NCI-H1694 (cell line): ENCODE results near the gene FOXC2.
A peak's percentile ranks its signal among the peaks of the same experiment; 100 is the strongest.

Experiments
- DNase-seq: peaks from one replicate; lab custom pipeline; 2025; lab: John Stamatoyannopoulos, UW

The FOXC2 gene

DNA sequence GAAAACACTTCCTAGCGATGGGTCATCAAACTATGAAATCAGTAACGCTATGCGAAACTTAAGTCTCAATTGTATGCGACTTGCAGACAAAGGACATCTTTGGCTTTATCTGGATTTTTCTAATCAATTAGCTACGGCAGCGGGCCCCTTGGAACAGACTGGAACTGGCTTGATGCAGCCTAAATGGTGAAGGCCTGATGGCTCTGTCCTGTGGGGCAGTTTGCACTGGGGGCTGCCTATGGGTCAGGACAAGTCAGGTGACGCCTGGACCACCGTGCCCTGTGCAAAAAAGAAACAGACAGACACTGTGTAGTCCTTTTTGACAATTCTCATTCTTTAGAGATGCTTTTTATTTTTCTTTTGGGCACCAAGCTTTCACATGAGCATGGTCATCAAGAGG is 33.6 kb upstream of the FOXC2 start:
- no peak for DNase-seq

DNA sequence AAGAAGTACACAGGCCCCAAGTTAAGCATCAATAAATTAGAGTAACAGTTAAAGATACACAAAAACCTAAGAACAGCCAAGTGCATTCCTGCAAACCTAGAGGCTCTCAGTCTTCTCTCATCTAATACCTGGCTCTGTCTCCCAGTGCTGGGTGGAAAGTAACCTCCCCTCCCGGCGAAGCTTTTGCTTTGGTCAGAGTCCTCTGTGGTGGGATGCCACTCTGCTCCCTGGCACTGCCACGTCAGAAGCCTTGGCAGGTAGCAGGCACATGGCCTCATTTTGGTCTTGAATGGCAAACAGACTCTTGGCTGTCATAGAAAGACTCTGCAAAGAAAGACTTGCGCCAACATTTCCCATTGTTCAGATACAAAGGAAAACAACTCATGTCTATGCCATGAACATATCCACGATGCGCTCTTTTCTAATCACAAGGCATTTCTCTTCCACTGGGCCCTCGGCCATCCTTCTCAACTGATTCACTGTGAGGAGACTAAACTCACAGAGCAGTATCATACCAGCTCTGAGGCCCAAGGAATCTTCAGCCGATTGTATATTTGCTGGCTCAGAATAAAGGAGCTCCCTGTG is 32.8 kb upstream of the FOXC2 start:
- no peak for DNase-seq

GRCh38 chr16:86534779-86535615 is 31.6 kb upstream of the FOXC2 start:
- no peak for DNase-seq

DNA sequence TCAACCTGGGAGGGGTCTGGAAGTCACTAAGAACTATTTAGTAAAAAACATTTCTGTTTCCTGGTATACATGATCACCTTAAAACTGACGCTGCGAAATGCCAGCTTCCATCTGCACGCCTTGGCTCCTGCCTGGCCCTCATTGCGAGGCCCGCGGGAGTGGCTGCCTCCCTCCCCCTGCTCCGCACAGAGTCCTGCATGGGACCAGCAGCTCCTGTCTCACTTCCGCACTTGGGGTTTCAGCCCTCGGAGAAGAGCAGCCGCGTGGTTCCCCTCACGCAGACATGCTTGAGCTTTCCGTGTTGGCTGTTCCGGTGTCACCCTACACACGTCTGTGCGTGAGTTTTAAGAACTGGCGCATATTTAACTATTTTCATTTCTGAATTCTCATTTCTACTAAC is 30.0 kb upstream of the FOXC2 start:
- no peak for DNase-seq

DNA sequence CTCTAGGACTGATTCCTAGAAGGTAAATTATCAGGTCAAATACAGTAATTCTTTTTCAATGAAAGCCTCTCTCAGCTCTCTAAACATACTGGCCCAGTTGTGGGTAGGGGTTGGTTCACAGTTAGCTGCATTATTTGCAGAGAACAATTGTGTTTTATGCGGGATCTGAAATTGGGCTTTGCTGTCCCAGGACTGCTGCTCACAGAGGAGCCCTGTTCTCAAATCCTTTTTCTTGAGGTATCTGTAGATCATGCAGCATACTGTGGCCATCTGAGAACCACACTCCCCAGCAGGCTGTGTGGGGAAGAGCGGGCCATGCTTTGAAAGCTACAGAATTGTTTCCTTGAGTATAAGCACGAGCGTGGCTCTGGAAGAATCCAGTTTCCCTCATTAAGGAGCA is 29.1 kb upstream of the FOXC2 start:
- no peak for DNase-seq

- DNase-seq: no peak
These were observed 28.3 kb upstream of the FOXC2 start for GRCh38 chr16:86538196-86538780.

GRCh38 chr16:86540894-86541293 is 25.7 kb upstream of the FOXC2 start:
- no peak for DNase-seq

DNA sequence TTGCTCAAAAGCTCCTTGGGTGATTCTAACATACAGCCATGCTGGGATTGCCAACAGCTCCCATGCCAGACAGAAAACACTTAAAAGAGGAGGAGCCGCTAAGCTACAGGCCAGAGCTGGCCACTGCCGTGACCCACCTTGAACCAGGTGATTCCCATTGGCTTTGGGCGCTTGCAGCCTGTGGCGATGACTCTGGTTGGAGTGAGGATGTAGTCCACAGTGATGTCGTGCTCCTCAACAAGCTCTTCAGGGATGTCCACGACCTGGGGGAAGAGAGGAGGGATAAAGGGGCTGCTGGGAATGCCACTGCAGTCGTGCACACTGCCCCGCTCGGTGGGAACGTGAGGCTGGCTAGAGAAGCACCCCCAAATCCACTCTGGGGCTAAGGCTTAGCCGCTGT is 25.1 kb upstream of the FOXC2 start:
- DNase-seq: no peak

DNA sequence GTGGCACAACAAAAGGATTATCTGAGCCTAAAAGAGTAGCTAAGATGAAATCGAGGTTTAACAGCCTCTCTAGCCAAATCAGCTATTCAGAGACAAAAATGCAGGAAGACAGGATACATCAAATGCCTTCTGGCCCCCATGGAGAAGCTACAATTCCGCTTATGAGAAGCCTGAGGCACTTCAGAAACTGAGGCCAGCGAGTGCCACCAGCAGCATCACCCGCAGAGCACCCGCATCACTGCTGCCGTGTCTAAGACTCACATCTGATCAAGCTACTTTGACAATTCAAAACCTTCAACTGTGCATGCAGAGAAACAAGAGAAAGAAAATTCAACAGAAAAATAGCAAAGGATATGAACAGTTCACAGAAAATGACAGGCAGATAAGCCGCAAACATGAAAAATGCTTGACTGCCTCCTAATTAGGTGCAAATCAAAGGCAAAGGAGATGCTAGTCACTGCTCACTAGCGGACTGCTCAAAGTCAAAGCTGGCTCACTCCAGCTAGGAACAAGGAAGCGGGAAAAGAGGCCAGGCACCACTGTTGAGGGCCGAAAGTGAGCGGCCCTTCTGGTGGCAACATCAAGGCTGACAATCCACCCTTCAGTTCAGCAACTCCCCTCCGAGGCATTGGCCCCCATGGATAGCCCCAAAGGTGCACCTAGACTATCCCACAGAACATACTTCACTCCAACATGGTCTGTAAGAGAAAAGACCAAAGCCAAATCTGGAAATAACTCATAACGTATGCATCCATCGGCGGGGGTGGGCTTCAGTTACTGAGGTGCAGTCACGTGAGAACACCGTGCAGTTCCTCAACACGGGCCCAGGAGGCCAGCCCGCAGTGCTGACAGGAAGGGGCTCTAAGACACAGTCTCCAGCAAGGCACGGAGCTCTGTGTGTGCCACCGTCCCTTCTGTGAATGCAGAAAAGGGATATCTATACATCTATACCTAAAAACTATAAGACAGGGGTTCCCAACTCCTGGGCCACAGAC is 23.6 kb upstream of the FOXC2 start:
- no peak for DNase-seq

GRCh38 chr16:86545481-86545880 is 21.1 kb upstream of the FOXC2 start:
- DNase-seq: no peak

GRCh38 chr16:86545954-86546637 is 20.5 kb upstream of the FOXC2 start:
- no peak for DNase-seq

DNA sequence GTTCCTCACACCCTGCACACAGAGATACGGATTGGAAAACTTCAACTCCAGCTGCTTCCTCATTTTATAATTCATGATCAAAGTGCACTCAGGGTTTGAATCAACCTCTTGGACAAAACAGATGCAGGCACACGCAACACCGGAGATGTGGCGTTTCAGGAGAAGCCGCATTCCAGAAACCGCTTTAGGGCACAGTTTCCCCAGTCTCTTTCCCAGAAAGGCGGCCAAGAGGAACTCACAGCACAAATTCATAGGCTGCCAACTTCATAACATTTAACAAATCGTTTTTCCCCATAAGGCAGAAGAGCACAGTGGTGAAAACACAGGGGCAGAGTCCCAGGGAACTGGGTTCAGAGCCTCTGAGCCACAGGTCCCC is 20.0 kb upstream of the FOXC2 start:
- DNase-seq: no peak

DNA sequence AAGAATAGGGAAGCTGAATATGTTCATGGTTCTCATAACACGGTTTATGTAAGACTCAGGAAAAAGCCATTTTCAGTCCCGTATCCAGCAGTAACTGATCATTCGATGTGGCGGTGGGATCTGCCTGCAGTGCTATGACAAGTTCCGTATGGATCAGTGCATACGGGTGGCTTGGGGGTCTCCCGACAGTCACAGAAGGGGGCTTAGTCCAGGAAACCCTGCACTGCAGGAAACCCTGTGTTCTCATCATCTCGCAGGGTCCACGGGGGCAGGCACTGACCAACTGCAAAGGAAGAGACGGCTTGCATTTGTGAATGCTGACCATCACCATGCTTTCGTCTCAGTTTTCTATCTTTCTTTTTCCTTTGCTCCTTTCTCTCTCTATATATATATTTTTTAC is 19.3 kb upstream of the FOXC2 start:
- DNase-seq: no peak

GRCh38 chr16:86549076-86549892 is 17.3 kb upstream of the FOXC2 start:
- DNase-seq: no peak

- no peak for DNase-seq
These were observed 16.8 kb upstream of the FOXC2 start for GRCh38 chr16:86549893-86550190.

- DNase-seq: no peak
These were observed 16.3 kb upstream of the FOXC2 start for GRCh38 chr16:86550281-86550680.

- DNase-seq: no peak
These were observed 13.3 kb upstream of the FOXC2 start for GRCh38 chr16:86553356-86553755.

DNA sequence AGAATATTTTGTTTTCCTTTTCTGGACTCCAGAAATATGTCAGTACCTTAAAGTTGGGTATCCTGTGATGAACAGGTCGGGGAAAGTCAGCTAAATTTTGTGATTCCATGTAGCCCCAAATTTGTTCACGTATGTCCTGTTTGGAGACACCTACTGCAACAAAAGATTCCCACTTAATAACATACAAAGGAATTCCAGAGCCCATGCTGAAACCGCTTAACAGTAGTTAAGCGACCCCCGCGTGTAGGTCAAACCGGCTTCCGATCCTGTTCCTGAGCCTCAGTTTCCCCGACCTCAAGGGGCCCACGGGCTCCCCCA is 12.1 kb upstream of the FOXC2 start:
- no peak for DNase-seq

GRCh38 chr16:86554917-86555703 is 11.5 kb upstream of the FOXC2 start, which contains the start of gene MTHFSD:
Gene MTHFSD, minus strand, starts transcription at chr16:86555235. Its CDS starts 51 bp downstream, at chr16:86555184.
- peak; percentile 48 for DNase-seq

DNA sequence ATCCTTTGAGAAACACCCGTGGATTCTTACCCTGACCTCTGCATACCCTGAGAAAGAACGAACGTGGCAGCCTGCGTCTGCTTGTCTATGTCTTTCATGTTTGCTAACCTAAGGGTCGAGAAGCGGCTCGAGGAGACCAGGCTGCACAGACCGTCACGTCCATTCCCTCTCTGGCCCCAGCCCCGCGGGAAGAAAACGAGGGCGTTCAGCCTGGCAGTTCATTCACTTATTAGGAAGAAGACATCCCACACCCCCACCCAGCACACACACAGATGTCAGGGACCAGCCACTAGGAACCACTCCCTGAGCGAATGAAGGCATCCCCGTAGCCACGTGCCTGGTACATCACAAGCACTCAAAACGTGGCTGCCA is 10.9 kb upstream of the FOXC2 start:
- DNase-seq: no peak
